Epithelial cell of esophagus (primary cell): Measurements from ENCODE around the gene RERE.

Experiments used
- DNase-seq: peaks from one replicate; pipeline ENCODE4 v3.0.0; 2010; ENCODE audit warnings: low read depth
- H3K4me3 ChIP-seq: 2 replicates; pipeline ENCODE4 v1.5.1; 2011; ENCODE audit warnings: mild to moderate bottlenecking, low read length, control low read depth
- CTCF ChIP-seq: IDR thresholded peaks from 2 replicates; pipeline ENCODE4 v1.5.1; 2011; ENCODE audit warnings: low read depth, mild to moderate bottlenecking, low read length, control low read depth, inconsistent platforms; ENCODE audit not compliant: insufficient read depth; ENCODE audit errors: missing control alignments

Gene RERE

GRCh38 chr1:8398677-8399076 is 418.8 kb downstream of the RERE start:
- H3K4me3 ChIP-seq = no peak overlapping the region
- no peak for DNase-seq
- TF ChIP-seq CTCF = no peak

GRCh38 chr1:8398086-8398485 is 419.4 kb downstream of the RERE start:
- no peak for TF ChIP-seq CTCF
- DNase-seq = no peak
- no peak overlapping the region for H3K4me3 ChIP-seq

GRCh38 chr1:8397511-8397910 is 419.9 kb downstream of the RERE start:
- no peak overlapping the region for H3K4me3 ChIP-seq
- no peak for DNase-seq
- TF ChIP-seq CTCF = no peak

- H3K4me3 ChIP-seq = no peak overlapping the region
- peak; percentile 96 for DNase-seq
- TF ChIP-seq CTCF = no peak
Observed at GRCh38 chr1:8396786-8397406, 420.5 kb downstream of the RERE start.

GRCh38 chr1:8396083-8396785 is 421.2 kb downstream of the RERE start:
- TF ChIP-seq CTCF = no peak
- H3K4me3 ChIP-seq = no peak overlapping the region
- DNase-seq = no peak

GRCh38 chr1:8395433-8395866 is 422.0 kb downstream of the RERE start:
- no peak for DNase-seq
- no peak for TF ChIP-seq CTCF
- H3K4me3 ChIP-seq = no peak overlapping the region
